DND-41 (cell line): ENCODE measurements around the gene GLRA1.

ENCODE experiments used
- EZH2 ChIP-seq: IDR thresholded peaks from 3 replicates; pipeline ENCODE4 v1.6.1; 2012; ENCODE audit warnings: borderline replicate concordance, low read depth, mild to moderate bottlenecking, moderate library complexity, low read length, inconsistent platforms; ENCODE audit not compliant: severe bottlenecking
- TF ChIP-seq, protein P1 (sequence below): IDR thresholded peaks from 2 replicates; pipeline ENCODE4 v1.5.1; 2012; ENCODE audit warnings: borderline replicate concordance, low read length, moderate library complexity, mild to moderate bottlenecking; ENCODE audit not compliant: poor library complexity, severe bottlenecking; ENCODE audit errors: extremely low read depth

DNA sequence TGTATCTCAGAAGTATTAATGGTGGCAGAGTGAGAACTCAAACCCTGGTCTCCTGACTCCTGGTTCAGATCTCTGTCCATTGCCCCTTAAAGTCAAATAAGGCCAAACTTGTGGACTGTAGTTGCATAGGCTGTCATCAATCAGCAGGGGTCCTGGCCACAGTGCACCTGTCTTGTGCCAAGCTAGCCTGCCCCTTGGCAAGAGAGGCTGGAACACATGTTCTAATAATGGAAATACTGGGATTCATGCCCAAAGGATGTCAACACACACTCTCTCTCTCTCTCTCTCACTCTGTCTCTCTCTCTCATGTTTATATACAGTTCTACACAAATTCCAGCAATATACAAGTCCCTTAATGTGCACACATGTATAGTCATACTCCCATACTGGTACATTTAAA, 44.3 kb downstream of the GLRA1 start:
- TF ChIP-seq EZH2: no peak
- TF ChIP-seq, protein P1, sequence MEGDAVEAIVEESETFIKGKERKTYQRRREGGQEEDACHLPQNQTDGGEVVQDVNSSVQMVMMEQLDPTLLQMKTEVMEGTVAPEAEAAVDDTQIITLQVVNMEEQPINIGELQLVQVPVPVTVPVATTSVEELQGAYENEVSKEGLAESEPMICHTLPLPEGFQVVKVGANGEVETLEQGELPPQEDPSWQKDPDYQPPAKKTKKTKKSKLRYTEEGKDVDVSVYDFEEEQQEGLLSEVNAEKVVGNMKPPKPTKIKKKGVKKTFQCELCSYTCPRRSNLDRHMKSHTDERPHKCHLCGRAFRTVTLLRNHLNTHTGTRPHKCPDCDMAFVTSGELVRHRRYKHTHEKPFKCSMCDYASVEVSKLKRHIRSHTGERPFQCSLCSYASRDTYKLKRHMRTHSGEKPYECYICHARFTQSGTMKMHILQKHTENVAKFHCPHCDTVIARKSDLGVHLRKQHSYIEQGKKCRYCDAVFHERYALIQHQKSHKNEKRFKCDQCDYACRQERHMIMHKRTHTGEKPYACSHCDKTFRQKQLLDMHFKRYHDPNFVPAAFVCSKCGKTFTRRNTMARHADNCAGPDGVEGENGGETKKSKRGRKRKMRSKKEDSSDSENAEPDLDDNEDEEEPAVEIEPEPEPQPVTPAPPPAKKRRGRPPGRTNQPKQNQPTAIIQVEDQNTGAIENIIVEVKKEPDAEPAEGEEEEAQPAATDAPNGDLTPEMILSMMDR: no peak
